OCI-LY1 (cell line): Measurements from ENCODE around the gene MON1A.

ENCODE experiments used
- CTCF ChIP-seq: fragments of 200-600 bp; sonication (generic), shearing (Covaris generic); IDR thresholded peaks from 2 replicates; pipeline ENCODE4 v1.5.1; 2017; ENCODE audit warnings: mild to moderate bottlenecking, antibody characterized with exemption, low read length, moderate library complexity, mixed read lengths
- EZH2 ChIP-seq: fragments of 200-600 bp; sonication (generic), shearing (Covaris generic); IDR thresholded peaks from 2 replicates; pipeline ENCODE4 v1.8.0; 2017; ENCODE audit warnings: borderline replicate concordance, mixed run types, mild to moderate bottlenecking, antibody characterized with exemption, low read length, moderate library complexity, mixed read lengths

- TF ChIP-seq CTCF, result no peak
- TF ChIP-seq EZH2, result no peak
These were observed 56.0 kb downstream of the MON1A start for GRCh38 chr3:49873623-49874022.
